Large intestine (tissue), 3 donors: Measurements from ENCODE around the gene GABRB1. TPM values are rescaled to one million over a fixed set of nuclear protein-coding genes. Genes with fewer than 3 reads are reported as not detected.

ENCODE experiments used
- DNase-seq, 2 donors: peaks; one replicate each; pipeline versions ENCODE4 v3.0.0 to v3.0.0-alpha.2; 2013
- H3K27ac ChIP-seq: one replicate; pipeline ENCODE4 v1.5.1; 2013; ENCODE audit warnings: low read length
- H3K27me3 ChIP-seq: 2 replicates; pipeline ENCODE4 v1.6.1; 2013; ENCODE audit warnings: low read length; ENCODE audit not compliant: control insufficient read depth, insufficient read depth
- H3K36me3 ChIP-seq: 2 replicates; pipeline ENCODE4 v1.6.1; 2013; ENCODE audit warnings: low read length; ENCODE audit not compliant: control insufficient read depth, insufficient read depth
- H3K4me1 ChIP-seq: one replicate; pipeline ENCODE4 v1.6.1; 2013; ENCODE audit warnings: low read length; ENCODE audit not compliant: control insufficient read depth, insufficient read depth
- H3K4me3 ChIP-seq: one replicate; pipeline ENCODE4 v1.5.1; 2013; ENCODE audit warnings: low read length
- H3K9me3 ChIP-seq: one replicate; pipeline ENCODE4 v1.6.1; 2013; ENCODE audit warnings: mild to moderate bottlenecking, low read depth, low read length, moderate library complexity; ENCODE audit not compliant: control insufficient read depth
- WGBS: methylation state at CpG from one replicate; pipeline ENCODE4 v1.1.5; 2013; ENCODE audit warnings: low lambda C conversion rate; ENCODE audit not compliant: insufficient coverage; 5-methylcytosine and 5-hydroxymethylcytosine counted together
- polyA plus RNA-seq: library from polyadenylated mRNA; unstranded; fragments of 120-200 nt; gene quantifications from one replicate; pipeline ENCODE4 v1.2.1, GENCODE V29; 2013

Gene GABRB1
- polyA plus RNA-seq, 1 donor: 0.27 TPM

DNA sequence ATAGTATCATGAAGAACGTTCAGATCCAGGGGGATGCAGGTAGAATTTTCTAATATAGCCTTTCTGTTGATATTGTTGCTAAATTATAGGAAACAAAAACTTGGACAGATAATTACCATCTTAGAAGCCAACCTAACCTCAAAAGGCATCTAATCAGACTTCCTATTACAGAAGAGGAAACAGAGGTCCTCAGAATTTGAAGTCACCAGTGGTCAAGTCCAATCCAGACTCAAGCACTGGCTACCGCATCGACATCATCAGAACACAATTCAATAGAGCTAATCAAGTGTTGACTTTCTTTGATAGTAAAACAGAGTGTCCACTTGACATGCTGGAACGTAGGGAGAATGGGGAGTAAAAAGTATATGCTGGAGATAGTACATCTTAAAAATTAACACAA is 443.4 kb downstream of the GABRB1 start:
- 68% methylated on average over 2 of the region's 4 CpGs for WGBS
- DNase-seq: no peak
- H3K9me3 ChIP-seq: no peaks in the 10 kb centered on the region
- no peak overlapping the region for H3K4me3 ChIP-seq
- no peaks in the 10 kb centered on the region for H3K36me3 ChIP-seq
- H3K4me1 ChIP-seq: no peaks in the 10 kb centered on the region
- no peak overlapping the region for H3K27ac ChIP-seq
- H3K27me3 ChIP-seq: no peaks in the 10 kb centered on the region

DNA sequence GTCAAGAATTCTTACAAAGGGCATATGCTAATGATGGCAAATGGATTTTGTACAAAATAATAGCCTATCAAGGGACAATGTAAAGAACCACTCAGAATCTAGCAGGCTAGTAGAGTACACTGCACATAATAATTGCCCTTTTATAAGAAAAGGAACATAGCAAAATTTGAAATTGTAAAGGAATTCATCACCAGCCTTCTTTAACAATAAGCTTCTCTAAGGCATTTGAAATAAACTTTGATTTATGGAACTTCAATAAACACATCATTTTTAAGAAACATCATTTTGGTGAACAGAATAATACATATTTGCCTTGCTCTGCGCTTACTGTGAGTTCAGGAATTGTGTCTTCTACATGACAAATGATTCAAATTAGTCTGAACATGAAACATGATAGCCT is 444.0 kb downstream of the GABRB1 start:
- no peak overlapping the region for H3K27ac ChIP-seq
- no peaks in the 10 kb centered on the region for H3K27me3 ChIP-seq
- no peaks in the 10 kb centered on the region for H3K4me1 ChIP-seq
- no CpG with 5 or more reads among the region's 1 CpG for WGBS
- H3K4me3 ChIP-seq: no peak overlapping the region
- H3K36me3 ChIP-seq: no peaks in the 10 kb centered on the region
- DNase-seq: no peak
- H3K9me3 ChIP-seq: no peaks in the 10 kb centered on the region

Other genes with a start within 250 kb of the GABRB1 start
- gene COX7B2, start 122.3 kb upstream of the GABRB1 start, polyA plus RNA-seq: not detected
- 0.31 TPM for gene GABRA4, start 38.0 kb upstream of the GABRB1 start, polyA plus RNA-seq